GM12873 (cell line): ENCODE data around the gene RIN3.

ENCODE experiments used
- TF ChIP-seq, protein P1 (sequence below): IDR thresholded peaks from 2 replicates; pipeline ENCODE4 v1.5.1; 2012; ENCODE audit warnings: low read depth, mild to moderate bottlenecking, moderate library complexity, low read length, control low read depth; ENCODE audit not compliant: insufficient read depth; ENCODE audit errors: missing control alignments

Gene RIN3

DNA sequence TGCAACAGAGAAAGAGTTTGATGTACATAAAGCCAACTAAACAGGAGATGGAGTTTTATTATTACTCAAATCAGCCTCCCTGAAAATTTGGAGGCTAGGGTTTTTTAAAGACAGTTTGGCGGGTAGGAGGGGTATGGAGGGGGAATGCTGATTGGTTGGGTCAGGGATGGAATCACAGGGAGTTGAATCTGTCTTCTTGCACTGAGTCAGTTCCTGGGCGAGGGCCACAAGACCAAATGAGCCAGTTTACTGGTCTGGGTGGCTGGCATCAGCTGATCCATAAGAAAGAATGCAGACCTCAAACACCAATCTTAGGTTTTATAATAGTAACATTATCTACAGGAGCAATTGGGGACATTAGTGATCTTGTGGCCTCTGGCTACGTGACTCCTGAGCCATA is 64.9 kb downstream of the RIN3 start:
- TF ChIP-seq, protein P1, sequence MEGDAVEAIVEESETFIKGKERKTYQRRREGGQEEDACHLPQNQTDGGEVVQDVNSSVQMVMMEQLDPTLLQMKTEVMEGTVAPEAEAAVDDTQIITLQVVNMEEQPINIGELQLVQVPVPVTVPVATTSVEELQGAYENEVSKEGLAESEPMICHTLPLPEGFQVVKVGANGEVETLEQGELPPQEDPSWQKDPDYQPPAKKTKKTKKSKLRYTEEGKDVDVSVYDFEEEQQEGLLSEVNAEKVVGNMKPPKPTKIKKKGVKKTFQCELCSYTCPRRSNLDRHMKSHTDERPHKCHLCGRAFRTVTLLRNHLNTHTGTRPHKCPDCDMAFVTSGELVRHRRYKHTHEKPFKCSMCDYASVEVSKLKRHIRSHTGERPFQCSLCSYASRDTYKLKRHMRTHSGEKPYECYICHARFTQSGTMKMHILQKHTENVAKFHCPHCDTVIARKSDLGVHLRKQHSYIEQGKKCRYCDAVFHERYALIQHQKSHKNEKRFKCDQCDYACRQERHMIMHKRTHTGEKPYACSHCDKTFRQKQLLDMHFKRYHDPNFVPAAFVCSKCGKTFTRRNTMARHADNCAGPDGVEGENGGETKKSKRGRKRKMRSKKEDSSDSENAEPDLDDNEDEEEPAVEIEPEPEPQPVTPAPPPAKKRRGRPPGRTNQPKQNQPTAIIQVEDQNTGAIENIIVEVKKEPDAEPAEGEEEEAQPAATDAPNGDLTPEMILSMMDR: no peak

DNA sequence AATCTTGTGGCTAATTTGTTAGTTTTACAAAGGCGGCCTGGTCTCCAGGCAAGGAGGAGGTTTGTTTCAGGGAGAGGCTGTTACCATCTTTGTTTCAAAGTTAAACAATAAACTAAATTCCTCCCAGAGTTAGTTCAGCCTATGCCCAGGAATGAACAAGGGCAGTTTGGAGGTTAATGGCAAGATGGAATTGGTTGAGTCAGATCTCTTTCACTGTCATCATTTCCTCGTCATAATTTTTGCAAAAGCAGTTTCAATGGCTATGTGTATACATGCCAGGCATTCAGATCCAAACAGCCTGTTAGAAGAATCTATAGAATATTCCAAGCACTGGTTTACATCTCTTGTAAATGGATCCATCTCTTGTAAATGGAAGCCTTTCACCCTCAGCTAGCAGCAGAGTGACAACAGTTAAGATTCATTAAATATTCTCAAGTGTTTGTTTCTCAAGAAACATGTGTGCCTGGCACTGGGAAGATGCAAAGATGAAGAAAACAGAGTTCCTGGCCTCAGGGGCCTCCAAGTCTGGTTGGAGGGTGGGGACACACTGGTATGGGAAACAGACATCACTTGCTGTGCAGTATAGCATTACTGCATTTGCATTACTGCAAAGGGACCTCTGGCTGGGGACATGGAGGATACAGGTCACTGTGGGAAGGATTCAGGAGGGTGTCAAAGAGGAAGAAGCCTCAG is 65.8 kb downstream of the RIN3 start:
- TF ChIP-seq, protein P1: no peak

DNA sequence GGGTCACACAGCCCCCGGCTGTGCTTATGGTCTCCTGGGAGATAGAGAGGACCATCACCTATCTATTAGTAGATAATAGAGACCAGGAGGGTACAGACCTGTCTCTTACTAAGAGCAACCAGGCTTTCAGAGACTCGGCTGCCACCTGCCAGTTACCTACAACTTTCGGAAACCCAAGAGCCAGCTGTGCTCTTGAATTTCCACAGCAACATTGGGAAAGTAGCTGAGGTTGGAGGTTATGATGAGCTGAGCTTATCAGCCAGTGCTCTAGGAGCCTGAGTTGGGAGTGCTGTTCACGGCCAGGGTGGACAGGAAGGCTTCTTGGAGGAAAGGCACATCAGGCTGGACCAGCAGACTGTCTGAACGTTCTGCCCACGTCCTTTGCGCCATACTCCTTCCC is 67.6 kb downstream of the RIN3 start:
- TF ChIP-seq, protein P1: no peak

DNA sequence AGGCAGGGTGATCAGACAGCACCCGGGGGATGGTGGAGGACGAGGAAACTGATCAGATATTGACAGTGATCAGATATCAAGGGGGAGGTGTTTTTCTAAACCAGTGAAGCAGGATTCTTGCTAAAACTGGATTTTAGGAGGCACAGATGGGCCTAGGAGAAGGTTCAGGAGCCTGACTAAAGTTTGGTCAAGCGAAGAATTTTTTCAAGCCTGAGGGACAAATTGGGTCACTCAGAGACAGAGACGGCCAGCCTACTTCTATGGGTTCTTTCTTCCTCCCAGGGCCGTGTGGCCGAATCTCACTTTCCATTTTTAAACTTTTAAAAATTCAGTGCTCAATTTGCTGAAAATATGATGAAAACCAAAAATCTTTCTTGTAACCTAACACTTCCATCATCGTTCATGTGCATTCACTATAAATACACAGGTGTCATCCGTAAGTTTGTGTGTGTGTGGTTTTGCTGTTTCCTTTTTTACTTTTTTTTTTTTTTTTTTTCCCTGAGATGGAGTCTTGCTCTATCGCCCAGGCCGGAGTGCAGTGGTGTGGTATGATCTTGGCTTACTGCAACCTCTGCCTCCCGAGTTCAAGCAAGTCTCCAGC is 68.5 kb downstream of the RIN3 start:
- TF ChIP-seq, protein P1: no peak

DNA sequence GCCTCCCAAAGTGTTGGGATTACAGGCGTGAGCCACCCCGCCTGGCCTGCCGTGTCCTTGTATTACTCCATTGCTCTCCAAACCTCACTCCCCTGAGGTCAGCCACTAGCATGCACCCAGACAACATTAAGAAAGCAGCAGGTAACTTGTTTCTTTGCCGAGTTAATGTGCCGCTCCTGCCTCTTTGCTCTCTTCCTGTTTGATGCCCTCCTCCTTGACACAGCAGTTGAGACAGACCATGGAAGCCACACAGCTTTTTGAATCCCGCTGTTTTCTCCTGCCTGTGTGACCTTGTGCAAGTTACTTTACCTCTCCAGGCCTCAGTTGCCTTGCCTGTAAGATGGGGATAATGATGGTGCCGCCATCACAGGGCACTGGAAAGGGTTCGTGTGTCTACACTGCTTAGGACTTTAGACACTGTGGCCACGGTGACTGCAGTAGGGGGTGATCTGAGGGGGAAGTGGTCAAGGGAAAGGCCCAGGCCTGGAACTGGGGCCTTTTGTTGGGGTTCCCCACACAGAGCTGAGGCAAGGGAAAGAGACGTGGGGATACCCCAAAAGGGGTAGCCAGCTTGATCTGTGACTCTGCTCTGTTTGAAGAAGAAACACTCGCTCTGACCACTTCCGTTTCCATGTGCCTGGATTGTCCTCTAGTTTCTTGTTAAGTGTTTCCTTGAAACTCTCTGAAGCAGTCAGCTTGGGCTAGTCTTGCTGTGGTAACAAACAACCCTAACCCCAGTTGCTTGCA is 69.3 kb downstream of the RIN3 start:
- TF ChIP-seq, protein P1: no peak

DNA sequence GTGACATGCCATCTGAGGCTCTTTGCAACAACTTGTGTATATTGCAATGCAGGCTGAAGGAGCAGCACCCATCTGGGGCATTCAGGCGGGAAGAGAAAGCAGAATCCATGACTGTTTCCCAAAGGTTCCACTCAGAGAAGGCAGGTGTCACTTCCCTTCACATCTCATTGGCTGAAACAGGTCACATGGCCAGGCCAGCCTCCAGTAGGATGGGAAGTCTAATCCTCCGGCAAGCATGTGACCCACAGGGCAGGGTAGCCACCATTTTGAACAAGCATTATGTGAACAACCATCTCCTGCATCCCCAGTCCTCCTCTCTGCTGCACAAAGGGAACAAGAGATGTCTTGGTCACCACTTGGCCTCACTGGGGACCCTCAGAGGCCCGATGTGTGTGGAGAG is 70.6 kb downstream of the RIN3 start:
- TF ChIP-seq, protein P1: no peak

DNA sequence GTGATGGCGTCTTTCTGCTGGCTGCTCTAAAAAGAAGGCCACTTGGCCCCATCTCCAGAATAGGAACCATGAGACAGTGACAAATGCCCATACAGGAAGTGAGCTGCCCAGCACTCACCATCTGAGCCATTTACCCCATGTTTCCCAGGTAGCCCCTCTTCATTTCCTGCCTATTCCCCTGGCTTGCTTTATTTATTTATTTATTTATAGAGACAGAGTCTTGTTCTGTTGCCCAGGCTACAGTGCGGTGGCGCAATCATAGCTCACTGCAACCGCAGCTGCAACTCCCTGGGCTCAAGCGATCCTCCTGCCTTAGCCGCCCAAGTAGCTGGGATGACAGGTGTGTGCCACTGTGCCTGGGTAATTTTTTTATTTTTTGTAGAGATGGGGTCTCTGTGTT is 71.2 kb downstream of the RIN3 start:
- TF ChIP-seq, protein P1: no peak
